RCC 7860 (cell line): ENCODE results near the gene NUAK1.
"Not testable (repeated sequence)": the region's sequence is repeated elsewhere in the genome, so short reads cannot be mapped to it uniquely, and the experiment has no call there.

Experiments
- DNase-seq: peaks from one replicate; pipeline ENCODE4 v3.0.0-alpha.2; 2015; ENCODE audit warnings: low spot score
- FAIRE-seq: peaks from 2 replicates; lab custom pipeline; 2012; peaks lifted over from hg19 to GRCh38; lab: Jason Lieb, UNC

NUAK1 gene

DNA sequence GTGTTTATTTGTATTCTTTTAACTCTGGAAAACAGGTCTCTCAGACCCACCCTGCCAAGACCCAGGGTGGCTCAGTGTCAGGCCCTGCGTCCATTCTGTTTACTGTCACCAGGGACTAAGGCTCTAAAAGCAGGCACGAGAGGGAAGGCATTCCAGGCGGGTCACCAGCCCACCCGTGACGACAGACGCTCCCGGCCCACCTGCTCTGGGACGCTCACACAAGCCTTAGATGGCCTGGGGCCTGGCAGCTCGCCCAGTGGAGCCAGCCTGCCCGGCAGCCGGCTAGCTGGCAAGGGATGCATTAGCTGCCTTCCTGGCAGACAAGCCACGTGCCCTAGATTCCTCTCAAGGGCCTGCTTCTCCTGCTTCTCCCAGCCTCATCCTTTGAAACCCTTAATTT lies 9.2 kb upstream of the NUAK1 start:
- no peak for DNase-seq
- FAIRE-seq, result no peak

DNA sequence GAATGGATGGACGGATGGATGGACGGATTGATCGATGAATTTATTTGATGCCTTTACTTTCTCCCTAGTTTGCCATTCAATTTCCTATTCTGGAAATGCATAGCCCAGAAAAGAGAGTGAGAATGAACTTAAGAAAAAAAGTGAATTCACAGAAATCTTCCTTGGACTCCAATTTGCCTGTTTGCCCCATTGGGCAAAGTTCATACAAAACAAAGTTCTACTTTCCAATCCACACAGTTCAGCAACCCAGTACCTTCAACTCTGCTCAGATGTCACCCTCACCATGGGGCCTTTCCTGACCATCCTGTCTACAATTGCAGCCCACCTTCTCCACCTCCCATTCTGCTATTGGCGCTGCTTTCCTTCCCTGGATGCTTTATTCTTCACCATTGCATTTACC lies 8.2 kb upstream of the NUAK1 start:
- DNase-seq, result no peak
- no peak for FAIRE-seq

DNA sequence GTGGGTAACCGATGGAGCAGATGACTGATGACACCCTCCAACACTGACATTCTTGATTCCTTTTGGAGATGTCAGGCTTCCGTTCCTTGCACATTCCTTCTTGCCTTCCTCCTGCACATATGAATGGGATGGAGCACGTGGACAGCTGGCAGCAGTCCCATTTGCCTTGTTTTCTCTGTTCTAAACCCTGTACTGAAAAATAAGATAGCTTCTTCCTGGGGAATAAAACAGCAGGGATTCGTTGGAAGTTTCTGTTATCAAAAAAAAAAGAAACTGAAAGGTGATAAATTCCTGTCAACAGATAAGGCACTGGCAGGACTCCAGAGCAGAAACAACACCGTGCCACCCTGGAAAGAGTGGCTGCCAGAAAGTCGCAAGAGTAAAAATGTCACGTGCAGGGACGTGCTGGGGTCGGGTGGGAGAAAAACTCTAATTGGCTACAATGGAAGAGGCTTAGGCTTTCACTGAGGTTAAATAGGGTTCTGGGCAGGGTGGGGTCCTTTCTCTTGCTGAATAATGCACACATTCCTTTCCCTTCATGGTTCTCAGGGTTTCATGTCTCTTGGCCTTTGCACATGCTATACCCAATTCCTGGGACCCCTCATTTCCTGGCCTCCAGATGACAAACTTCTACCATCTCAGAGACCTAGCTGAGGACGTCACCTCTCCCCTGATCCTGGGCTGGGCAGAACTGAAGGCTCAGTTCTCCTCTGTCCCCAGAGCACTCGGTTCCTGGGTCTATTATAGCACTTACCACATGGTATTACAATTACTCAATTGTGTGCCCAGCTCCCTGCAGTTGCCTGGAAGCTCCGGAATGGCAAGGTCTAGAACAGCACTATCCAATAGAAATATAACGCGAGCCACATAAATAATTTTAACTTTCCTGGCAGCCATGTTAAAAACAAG lies 7.0 kb upstream of the NUAK1 start:
- DNase-seq, result no peak
- no peak for FAIRE-seq

DNA sequence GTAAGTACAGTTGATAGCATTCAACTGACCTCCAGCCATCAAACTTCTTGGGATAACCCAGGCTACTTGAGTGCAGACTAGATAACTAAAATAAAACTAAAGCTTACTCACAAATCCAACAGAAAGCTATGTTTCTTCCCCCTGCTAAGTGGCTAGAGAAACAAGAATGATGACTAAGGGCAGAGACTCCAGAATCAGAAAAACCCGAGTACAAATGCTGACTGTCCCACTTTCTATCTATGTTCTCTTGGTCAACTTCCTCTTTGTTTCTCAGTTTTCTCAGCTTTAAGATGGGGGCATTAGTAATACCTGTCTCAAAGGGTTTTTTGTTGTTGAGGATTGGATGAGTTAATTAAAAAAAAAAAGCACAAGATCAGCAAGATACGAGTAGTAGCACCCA lies 6.1 kb upstream of the NUAK1 start:
- FAIRE-seq, result no peak
- DNase-seq, result no peak

DNA sequence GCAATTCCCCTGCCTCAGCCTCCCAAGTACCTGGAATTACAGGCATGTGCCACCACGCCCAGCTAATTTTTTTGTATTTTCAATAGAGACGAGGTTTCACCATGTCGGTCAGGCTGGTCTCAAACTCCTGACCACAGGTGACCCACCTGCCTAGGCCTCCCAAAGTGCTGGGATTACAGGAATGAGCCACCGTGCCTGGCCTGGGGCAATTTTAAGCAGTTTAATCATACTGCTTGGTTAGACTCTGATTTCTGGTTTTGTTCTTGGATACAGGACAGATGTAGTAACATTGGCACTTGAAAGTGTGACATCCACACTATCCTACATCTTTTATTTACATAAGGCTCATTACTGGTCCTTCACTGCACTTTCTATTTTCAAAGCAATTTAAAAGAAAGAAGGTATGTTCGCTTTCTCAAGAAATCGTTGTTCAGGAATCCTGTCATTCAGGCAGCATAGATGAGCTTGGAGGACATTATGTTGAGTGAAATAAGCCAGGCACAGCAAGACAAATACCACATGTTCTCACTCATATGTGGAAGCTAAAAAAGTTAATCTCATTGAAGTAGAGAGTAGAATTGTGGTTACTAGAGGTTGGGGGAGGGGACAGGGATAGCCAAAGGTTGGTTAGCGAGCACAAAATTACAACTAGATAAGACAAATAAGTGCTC lies 4.0 kb upstream of the NUAK1 start:
- no peak for FAIRE-seq
- no peak for DNase-seq

DNA sequence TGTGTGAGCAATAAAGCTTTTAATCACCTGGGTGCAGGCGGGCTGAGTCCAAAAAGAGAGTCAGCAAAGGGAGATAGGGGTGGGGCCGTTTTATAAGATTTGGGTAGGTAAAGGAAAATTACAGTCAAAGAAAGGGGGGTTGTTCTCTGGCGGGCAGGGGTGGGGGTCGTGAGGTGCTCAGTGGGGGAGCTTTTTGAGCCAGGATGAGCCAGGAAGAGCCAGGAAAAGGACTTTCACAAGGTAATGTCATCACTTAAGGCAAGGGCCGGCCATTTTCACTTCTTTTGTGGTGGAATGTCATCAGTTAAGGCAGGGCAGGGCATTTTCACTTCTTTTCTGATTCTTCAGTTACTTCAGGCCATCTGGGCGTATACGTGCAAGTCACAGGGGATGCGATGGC lies 3.2 kb upstream of the NUAK1 start:
- not testable (repeated sequence) for FAIRE-seq, DNase-seq

DNA sequence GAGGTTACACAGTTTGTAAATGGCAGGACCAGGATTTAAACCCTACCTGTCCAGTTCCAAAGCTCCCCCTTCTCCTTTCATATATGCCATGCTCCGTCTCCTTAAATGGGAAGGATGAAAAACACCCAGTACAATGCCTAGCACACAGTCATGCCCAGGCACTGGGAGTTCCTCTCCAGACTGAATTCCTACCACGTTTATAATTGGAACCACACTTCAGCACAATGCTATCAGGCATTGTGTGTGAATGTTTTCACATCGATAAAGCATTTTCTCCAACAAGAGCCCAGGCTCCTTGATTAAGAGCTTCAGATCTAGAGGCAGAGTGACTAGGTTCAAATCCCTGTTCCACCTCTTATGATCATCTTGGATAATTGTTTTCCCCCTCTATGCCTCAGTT lies 2.7 kb upstream of the NUAK1 start:
- no peak for FAIRE-seq
- no peak for DNase-seq

DNA sequence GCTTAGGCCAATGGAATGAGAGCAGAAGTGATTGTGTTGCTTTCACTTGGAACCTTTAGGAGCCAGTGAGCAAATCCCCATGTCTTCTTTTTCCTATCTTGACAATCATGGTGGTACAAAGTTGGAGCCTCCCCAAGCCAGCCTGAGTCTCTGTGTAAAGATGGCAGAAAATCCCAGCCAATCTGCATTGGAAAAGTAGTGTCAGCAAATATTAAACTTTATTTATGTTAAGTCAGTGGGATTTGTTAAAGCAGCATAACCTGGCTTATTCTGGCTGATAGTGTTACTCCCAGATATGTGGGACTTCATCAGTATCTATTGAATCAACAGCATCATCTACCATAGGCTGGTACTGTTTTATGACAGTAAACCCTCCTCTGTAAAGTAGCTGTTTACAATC lies 2.2 kb upstream of the NUAK1 start:
- no peak for DNase-seq
- no peak for FAIRE-seq

DNA sequence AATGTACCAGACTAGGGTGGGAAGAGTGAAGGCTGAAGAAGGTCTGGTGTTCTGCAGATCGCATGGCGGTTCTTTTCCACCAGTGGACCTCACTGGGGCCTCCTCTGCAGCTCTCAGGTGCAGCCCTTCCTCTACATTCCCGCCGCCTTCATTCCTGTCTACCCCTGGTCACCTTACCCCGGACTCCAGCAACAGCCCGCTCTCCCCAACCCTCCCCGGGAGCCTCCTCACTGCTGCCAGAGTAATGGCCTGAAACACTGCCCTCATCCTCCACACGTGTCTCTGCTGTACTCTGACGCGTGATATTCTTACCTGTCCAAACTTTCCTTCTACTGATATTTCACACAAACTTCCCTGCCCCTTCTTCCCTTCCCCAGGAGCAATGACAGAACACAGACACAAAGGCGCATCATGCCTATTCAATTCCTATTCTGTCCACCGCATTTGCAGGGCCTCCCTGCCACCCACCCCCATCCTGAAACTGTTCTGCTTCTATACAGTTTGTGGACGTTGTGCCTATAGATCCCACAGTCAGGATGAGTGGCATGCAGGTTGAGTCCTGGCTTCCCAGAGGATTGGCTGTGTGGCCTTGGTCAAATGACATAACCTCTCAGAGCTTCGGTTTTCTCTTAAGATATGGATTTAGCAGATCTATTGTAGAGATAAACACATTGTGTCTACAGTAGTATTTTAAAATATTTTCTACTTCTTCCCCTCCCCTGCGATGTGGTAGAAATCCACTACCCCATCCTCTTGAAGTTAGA lies 1.7 kb upstream of the NUAK1 start:
- FAIRE-seq, result no peak
- DNase-seq, result no peak

DNA sequence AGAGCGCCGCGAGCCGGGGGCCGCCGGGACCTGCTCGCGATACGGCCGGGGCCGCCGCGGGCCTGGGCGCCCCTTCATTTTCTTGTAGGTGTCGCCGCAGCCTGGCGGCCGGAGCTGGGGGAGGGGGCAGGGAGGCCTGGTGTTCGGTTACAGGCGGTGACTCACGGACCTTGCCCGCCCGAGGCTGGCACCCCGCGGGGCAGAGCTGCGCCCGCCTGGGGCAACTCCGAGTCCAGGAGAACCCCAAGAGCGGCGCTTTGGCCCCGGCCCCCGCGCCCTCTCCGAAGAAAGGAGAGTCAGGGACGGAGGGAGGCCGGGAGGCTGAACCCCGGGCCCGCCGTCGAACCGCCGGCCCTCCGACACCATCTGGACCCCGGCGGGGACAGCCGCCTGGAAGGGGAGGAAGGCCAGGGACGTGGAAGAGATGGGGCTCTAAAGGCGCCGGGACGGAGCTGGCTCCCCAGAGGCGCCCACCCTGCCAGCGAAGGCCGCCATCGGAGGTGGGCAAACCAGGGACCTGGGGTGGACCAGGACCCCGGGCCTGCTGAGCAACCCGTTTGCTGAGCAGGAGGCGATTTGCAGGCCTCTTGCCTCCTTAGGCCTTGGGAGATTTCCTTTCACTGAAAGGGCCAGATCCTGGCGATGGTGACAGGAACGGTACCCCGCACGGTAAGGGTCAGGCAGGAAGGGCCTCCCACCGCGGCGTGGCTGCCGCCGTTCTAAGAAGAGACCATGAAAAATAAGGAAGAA lies 843 bp upstream of the NUAK1 start:
- DNase-seq (peak; percentile 72), FAIRE-seq (no peak)

DNA sequence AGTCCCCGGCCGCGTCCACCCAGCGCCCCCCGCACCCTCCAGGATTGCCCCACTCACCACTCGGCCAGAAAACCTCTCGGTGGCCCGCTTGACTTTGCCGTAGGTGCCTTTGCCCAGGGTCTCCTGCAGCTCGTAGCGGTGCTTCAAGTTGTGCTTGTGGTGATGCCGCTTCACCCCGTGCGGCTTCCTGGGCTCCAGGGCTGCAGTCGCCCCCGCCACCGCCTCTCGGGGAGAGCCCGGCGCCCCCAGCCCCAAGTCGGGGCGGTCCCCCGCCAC lies 459 bp downstream of the NUAK1 start:
- FAIRE-seq, result no peak
- DNase-seq, result no peak

DNA sequence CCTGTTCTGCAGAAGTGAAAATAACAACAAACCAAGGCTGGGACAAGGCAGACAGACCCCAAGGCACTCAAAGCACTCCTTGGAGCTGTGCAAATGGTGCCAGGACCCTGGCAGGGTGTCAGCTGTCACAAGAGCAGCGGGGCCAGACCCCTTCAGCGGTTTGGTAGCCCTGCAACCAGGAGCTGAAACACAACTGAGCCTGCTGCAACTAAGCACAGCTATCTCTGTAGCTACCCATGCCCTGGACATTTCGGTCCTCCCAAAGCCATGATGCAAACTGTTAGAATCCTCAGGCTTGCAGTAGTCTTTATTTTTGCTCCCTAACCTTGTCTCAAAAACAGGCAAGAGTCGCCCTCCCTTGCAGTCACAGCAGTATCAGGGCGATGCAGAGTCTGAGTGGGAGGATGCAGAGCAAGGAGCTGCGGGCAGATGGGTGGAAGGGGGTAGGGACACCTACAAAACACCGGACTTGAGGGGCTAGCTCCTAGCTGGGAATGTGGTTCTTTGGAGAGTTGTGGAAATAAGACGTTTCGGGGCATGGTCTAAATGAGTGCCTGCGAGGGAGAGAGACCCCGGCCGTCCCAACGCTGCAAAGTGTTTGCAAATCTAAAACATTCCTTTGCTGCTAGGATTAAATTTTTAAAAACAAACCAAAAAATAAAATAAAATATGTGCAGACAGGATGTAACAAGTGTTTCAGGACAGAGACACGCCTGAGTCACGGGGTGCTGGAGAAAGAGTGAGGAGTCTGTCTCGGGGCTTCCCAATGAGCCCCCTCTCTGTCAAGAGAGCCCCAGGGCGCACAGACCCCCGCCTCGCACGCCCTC lies 1.0 kb downstream of the NUAK1 start:
- DNase-seq, result no peak
- no peak for FAIRE-seq

DNA sequence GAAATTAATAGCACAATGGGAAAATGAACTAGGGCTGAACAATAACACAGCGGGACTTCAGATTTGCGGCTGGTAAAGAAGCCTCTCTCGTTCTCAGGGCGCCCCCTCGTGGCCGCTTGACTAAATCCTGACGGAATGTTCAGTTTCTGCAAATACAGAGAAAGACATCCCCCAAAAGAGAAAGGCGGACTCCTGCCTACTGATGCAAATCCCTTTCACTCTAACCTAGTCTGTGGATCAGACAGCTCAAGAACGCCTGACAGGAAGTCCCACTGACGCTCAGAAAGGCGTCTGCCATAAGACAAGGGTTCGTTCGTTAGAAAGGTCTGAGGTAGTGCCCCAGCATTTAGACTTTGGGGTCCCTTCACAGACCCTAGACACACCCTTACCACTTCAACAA lies 2.5 kb downstream of the NUAK1 start:
- FAIRE-seq, result peak; percentile 87
- DNase-seq, result peak; percentile 84

DNA sequence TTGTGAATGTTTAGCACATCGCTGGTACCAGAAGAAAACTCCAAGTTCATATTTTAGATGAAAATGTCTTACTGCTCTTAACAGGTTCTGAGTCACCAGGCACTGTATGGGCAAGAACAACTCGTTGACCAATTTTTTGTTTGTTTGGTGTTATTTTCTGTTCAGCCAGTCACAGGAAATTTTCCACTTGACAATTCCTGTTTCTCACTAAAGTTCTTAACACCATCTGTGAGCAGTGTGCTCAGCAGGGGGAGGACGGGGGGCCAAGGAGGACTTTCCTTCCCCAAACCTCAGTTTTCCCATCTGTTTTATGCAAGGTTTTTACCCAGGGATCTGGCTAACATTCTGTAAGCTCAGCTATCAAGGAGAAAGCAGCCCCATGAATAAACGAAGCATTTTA lies 3.0 kb downstream of the NUAK1 start:
- no peak for DNase-seq
- FAIRE-seq, result no peak

DNA sequence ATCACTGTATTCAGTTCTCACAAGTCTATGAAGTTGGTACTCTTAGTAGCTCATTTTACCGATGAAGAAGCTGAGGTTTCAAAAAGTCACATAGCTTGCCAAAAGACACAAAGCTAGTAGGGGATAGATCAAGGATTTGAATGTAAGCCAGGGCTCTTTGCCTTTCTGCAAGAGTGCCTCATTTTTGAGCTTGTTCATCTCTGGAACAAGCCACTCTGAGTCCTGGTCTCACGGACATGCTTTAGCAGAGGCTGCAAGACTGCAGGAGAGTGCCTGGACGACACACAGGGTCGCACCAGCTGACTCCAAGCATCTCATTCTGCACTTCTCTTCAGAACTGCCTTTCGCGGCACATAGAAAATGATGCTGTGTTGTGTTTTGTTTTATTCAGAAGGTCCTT lies 3.7 kb downstream of the NUAK1 start:
- DNase-seq (no peak), FAIRE-seq (no peak)

DNA sequence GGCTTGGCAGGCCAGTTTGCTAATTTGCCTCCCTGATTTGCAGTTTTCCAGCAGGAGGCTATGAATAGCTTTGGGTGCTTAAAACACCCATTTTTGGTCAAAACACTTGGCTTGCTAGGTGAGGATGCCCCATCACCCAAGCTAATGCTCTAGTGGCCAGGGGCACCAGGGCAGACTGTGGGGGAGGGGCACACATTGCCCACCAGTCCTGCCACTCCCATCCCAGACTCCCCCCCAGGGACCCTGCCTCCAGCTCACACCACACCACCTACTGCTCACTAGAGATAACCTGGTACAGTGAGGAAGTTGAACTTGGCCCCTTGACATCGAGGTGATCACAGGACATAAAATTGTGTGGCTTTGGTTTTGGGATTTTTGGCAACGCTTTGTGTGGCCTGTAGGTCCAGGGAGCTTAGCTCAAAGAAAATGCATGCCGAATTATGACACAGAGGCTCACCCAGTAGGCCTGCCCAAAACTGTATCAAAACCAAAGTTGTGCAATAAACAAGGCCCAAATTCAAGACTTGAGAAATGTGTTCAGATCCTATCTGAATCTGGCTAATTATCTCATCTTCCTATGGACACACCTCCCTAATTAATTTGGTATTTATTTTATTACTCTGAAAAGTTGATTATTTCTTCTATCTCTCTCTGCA lies 4.3 kb downstream of the NUAK1 start:
- DNase-seq, result no peak

DNA sequence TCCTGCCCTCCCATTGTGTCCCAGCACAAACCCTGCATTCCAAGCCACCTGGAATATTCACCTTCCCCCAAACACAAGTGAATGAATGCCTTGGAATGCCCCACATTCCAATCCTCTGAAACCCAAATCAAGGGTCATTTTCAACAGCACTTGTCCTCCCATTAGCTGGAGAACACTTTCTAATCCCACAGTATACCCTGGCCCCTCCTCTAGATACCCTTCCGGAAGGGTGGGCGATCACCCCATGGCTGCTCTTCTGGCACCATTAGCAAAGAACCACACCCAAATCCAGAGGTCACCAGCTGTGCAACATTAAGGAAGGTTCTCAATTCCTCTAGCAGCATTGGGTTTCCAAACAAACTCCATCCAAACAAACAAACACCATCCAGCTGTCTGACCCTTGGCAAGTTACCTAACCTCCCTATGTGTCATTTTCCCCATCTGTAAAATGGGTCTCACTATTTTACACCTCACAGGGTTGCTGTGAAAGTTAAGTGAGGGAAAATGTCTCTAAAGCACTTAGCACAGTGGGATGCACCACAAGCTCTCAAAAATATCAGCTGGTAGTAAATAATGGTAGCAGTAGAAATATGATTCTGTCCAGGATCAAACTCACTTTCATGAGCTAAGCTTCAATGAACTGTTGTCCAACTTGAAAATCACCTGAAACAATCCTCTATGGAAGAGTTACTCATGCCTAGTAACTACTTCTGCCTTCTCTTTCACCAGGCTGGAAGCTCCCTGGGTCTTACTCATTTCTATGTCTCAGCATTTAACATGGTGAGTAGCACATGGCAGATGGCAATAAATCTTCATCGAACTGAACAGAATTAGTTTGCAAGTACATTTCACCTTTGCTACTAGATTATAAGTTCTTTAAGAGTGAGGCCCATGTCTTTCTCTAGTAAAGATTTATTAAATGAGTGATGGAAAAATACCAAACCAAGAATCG lies 5.3 kb downstream of the NUAK1 start:
- FAIRE-seq (peak; percentile 88), DNase-seq (peak; percentile 78)

More for the DNA sequence above, 4.3 kb downstream of the NUAK1 start:
- FAIRE-seq, result no peak
